ENCODE data around the gene EPM2A.

- TF ChIP-seq CTCF (conservative IDR thresholded peaks at IDR 0.05; ENCODE audit: low read length): no peak
- no peak for TF ChIP-seq EZH2phosphoT487 (IDR thresholded peaks at IDR 0.05; ENCODE audit: borderline replicate concordance, low read depth, low read length)
Observed at GRCh38 chr6:145723646-145724045, 11.7 kb downstream of the EPM2A start.

Measured in OCI-LY7 (cell line).